ENCODE results near the gene ABLIM3. TPM values are rescaled to one million over a fixed set of nuclear protein-coding genes. Genes with fewer than 3 reads are reported as not detected.

The ABLIM3 gene
- total and polyA plus RNA-seq, 2 experiments from 2014 or later = 7.3 to 7.8 TPM

DNA sequence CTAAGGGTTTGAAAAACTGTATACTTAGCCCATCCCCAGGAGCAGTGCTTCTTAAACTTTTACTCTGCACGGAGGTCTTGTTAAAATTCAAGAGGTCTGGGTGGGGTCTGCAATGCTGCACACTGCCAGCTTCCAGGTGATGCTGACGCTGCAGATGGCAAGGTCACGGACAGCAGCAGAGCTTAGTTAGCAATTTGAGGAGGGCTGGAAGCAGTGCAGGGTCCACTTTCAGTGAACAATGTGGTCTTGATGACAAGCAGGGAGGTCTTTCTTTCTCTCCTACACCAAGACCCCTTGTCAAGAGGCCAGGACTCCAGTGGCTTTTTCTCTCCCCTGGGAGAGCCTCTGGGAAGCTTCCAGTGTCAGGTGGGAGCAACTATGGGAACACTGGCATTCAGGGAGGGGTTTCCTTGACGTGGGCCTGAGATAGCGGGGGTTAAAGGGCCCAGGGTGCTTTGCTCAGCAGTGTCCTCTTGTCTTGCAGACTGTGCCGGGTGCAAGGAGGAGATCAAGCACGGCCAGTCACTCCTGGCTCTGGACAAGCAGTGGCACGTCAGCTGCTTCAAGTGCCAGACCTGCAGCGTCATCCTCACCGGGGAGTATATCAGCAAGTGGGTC lies 65.3 kb downstream of the ABLIM3 start:
- TF ChIP-seq EZH2phosphoT487 (IDR thresholded peaks at IDR 0.05; ENCODE audit: low read depth, severe bottlenecking, unreplicated experiment) (no peak), EZH2 (IDR thresholded peaks at IDR 0.05; ENCODE audit: borderline replicate concordance) (no peak), CTCF (IDR thresholded peaks at IDR 0.05; ENCODE audit: poor library complexity) (no peak)
- Histone ChIP-seq H3K79me2 (no peaks in the 10 kb centered on the region), H3K4me1 (ENCODE audit: insufficient read depth) (no peaks in the 10 kb centered on the region), H3K9me2 (replicated peaks; ENCODE audit: insufficient read depth) (no peaks in the 10 kb centered on the region), H3K4me3 (no peak overlapping the region), H3K4me2 (no peak overlapping the region), H2AFZ (no peak overlapping the region), H3K36me3 (replicated peaks; ENCODE audit: insufficient read depth, low read depth) (no peaks in the 10 kb centered on the region), H3K9me3 (ENCODE audit: low read depth) (no peaks in the 10 kb centered on the region), H3K27ac (no peak overlapping the region), H4K20me1 (ENCODE audit: insufficient read depth, poor library complexity, severe bottlenecking) (no peaks in the 10 kb centered on the region), H3K27me3 (no peaks in the 10 kb centered on the region)
- WGBS (ENCODE audit: low lambda C conversion rate, missing lambda C conversion rate) = 77% methylated on average over 10 of the region's 10 CpGs
- no peak for DNase-seq (ENCODE audit: low spot score)

GRCh38 chr5:149207831-149208230 lies 66.5 kb downstream of the ABLIM3 start:
- no peak overlapping the region for H3K4me3 ChIP-seq
- no peaks in the 10 kb centered on the region for H3K9me2 ChIP-seq (replicated peaks; ENCODE audit: insufficient read depth)
- no peak overlapping the region for H3K27ac ChIP-seq
- no peaks in the 10 kb centered on the region for H4K20me1 ChIP-seq (ENCODE audit: insufficient read depth, poor library complexity, severe bottlenecking)
- H3K27me3 ChIP-seq = no peaks in the 10 kb centered on the region
- 72% methylated on average over 2 of the region's 2 CpGs for WGBS (ENCODE audit: low lambda C conversion rate, missing lambda C conversion rate)
- no peak overlapping the region for H2AFZ ChIP-seq
- no peak for DNase-seq (ENCODE audit: low spot score)
- H3K79me2 ChIP-seq = no peaks in the 10 kb centered on the region
- no peaks in the 10 kb centered on the region for H3K9me3 ChIP-seq (ENCODE audit: low read depth)
- H3K36me3 ChIP-seq (replicated peaks; ENCODE audit: insufficient read depth, low read depth) = no peaks in the 10 kb centered on the region
- no peak overlapping the region for H3K4me2 ChIP-seq
- H3K4me1 ChIP-seq (ENCODE audit: insufficient read depth) = no peaks in the 10 kb centered on the region
- no peak for TF ChIP-seq CTCF (IDR thresholded peaks at IDR 0.05; ENCODE audit: poor library complexity)
- TF ChIP-seq EZH2phosphoT487 (IDR thresholded peaks at IDR 0.05; ENCODE audit: low read depth, severe bottlenecking, unreplicated experiment) = no peak

DNA sequence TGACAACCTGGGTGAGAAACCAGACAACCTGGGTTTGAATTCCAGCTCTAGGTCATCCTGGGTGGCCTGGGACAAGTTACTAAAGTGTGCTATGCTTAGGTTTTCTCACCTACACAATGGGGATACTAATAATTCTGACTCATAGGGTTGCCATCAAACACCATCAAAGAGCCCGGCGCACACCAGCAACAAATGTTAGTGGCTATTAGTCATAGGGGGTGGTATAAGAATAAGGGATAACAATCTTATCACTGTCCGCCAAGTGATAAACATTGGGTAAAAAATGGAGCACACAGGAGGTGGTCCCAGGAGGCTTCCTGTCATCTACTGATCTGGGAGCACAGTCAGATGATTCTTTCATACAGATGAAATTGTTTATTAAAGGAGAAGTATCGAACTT lies 68.9 kb downstream of the ABLIM3 start:
- WGBS (ENCODE audit: low lambda C conversion rate, missing lambda C conversion rate) = 82% methylated on average over 4 of the region's 4 CpGs
- no peak overlapping the region for H3K4me2 ChIP-seq
- DNase-seq (ENCODE audit: low spot score) = no peak
- no peak overlapping the region for H3K27ac ChIP-seq
- no peaks in the 10 kb centered on the region for H3K9me3 ChIP-seq (ENCODE audit: low read depth)
- no peaks in the 10 kb centered on the region for H3K79me2 ChIP-seq
- no peaks in the 10 kb centered on the region for H4K20me1 ChIP-seq (ENCODE audit: insufficient read depth, poor library complexity, severe bottlenecking)
- no peaks in the 10 kb centered on the region for H3K27me3 ChIP-seq
- no peaks in the 10 kb centered on the region for H3K4me1 ChIP-seq (ENCODE audit: insufficient read depth)
- no peaks in the 10 kb centered on the region for H3K9me2 ChIP-seq (replicated peaks; ENCODE audit: insufficient read depth)
- H2AFZ ChIP-seq = no peak overlapping the region
- TF ChIP-seq EZH2phosphoT487 (IDR thresholded peaks at IDR 0.05; ENCODE audit: low read depth, severe bottlenecking, unreplicated experiment) (no peak), CTCF (IDR thresholded peaks at IDR 0.05; ENCODE audit: poor library complexity) (no peak), EZH2 (IDR thresholded peaks at IDR 0.05; ENCODE audit: borderline replicate concordance) (no peak)
- no peaks in the 10 kb centered on the region for H3K36me3 ChIP-seq (replicated peaks; ENCODE audit: insufficient read depth, low read depth)
- H3K4me3 ChIP-seq = no peak overlapping the region

Data from hepatocyte (in vitro differentiated cells).